Hematopoietic multipotent progenitor cell treated with erythropoietin and hydrocortisone succinate and interleukin-3 and kit ligand, for 15 days (in vitro differentiated cells): ENCODE data around the gene SUMO4.
"Not testable (repeated sequence)": the region's sequence is repeated elsewhere in the genome, so short reads cannot be mapped to it uniquely, and the experiment has no call there.

Experiments used
- DNase-seq: peaks from one replicate; pipeline ENCODE4 v3.0.0-alpha.2; 2015; ENCODE audit warnings: low spot score

SUMO4 gene

GRCh38 chr6:149431905-149432775 is 32.1 kb downstream of the SUMO4 start:
- peak; percentile 83 for DNase-seq

GRCh38 chr6:149433405-149433804 is 33.3 kb downstream of the SUMO4 start:
- DNase-seq, result no peak

GRCh38 chr6:149433881-149434280 is 33.8 kb downstream of the SUMO4 start:
- no peak for DNase-seq

- no peak for DNase-seq
Observed at GRCh38 chr6:149435919-149436586, 36.0 kb downstream of the SUMO4 start.

GRCh38 chr6:149436647-149437046 is 36.6 kb downstream of the SUMO4 start:
- no peak for DNase-seq

DNA sequence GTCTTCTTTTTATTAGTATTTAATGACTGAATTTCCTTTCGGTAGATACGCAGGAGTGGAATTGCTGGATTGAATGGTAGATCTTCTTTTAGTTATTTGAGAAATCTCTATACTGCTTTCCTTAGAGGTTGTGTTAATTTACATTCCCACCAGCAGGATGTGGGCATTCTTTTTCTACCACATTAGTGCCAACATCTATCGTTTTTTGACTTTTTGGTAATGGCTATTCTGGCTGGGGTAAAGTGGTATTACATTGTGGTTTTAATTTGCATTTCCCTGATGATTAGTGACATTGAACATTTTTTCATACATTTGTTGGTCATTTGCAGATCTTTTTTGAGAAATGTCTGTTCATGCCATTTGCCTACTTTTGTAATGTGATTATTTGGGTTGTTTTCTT is 37.1 kb downstream of the SUMO4 start:
- DNase-seq, result no peak

DNA sequence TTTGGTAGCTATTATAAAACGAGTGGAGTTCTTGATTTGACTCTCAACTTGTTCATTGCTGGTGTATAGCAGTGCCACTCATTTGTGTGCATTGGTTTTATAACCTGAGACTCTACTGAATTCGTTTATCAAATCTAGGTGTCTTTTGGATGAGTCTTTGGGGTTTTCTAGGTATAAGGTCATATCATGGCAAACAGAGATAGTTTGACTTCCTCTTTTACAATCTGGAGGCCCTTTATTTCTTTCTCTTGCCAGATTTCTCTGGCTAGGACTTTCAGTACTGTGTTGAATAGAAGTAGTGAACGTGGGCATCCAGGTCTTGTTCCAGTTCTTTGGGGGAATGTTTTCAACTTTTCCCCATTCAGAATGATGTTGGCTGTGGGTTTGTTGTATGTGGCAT is 38.8 kb downstream of the SUMO4 start:
- no peak for DNase-seq

GRCh38 chr6:149439626-149440025 is 39.6 kb downstream of the SUMO4 start:
- no peak for DNase-seq

DNA sequence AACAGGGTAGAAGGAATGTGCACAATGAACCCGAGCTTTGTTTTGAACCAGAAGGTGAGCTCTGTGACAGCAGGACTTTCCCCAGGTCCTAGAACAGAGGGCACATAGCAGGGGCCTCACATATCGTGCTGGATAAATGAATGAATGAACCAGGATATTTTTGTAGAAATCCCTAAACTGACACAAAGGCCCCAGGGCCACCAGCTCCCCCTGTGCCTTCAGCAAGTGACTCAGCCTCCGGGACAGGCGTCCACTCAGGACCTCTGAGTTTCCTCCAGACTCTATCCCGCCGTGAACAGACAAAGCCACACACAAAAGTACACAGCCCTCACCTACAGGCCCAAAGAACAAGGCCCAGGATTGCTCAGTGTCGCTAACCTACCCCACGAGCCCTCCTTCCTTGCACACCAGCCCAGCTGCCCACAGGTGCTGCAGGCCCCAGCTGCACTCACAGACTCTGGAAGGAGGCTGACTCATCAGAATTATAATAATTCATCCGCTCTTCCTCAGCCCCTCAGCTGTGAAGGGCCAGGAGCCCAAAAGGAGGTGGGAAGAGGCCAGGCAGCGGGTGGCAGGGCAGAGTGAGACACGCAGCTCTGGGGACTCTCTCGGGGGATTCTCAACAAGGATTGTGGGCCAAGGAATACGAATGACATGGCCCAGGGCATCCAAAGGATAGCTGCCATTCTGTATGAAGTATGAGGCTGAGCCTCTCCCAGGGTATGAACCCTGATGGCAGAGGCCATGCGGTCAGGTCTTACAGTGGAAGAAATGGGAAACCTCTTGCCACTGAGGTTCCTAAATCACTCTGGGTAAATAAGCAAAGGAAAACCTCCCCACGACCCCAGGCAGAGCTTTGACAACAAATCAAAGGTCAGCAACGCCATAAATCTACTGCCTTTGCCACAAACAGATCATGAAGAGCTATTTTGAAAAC is 40.9 kb downstream of the SUMO4 start:
- no peak for DNase-seq

DNA sequence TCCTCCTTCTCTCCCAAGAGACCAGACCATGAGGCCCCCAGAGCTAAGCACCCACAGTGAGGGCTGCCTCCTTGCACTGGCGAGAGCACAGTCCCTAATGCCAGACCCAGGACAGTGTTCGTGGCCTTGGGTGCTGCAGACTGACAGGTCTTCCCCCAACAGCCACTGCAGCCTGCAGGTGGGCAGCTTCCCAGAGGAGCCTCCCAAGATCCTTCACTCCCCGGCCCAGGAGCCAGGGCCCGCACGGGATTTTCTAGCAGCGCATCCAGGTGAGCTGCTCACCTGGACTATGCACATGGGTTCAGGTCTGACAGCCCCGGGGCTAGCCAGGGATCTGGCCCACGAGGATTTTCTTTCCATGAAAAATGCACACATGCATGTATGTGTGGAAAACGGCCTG is 41.7 kb downstream of the SUMO4 start:
- DNase-seq, result no peak

GRCh38 chr6:149443411-149444181 is 43.5 kb downstream of the SUMO4 start:
- no peak for DNase-seq

DNA sequence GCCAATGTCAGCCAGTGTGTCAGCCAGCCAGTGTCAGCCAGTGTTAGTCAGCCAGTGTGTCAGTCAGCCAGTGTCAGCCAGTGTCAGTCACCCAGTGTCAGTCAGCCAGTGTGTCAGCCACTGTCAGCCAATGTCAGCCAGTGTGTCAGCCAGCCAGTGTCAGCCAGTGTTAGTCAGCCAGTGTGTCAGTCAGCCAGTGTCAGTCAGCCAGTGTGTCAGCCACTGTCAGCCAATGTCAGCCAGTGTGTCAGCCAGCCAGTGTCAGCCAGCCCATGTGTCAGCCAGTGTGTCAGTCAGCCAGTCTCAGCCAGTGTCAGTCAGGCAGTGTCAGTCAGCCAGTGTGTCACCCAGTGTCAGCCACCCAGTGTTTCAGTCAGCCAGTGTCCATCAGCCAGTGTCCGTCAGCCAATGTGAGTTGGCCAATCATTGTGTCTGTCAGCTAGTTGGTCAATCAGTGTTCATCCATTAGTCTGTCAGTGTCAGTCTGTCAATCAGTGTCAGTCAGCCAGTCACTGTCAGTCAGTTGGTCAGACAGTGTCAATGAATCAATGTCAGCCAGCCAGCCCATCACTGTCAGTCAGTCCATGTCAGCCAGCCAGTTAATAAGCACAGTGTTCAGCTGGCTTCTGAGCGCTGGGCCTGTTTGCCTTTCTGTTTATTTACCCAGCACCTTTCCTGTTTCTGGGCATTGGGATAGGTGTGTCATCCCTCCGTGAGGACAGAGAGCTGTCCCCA is 44.5 kb downstream of the SUMO4 start:
- not testable (repeated sequence) for DNase-seq

DNA sequence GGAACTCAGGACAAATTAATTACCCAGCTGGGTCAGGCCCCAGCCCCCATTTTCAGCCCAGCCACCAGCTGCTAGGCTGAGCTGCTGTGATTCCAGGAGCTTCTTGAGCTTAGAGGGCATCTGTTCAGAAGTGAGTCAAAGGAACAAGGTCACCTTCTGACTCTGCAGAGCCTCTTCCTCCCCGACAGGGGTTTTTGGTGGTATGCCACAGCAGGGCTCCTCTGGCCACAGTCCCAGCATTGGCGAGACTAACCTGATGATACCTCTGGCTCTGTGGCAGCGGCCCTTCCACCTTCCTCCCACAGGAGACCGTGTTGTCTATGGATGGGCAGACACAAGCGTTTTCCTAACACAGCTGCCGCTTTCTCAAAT is 45.0 kb downstream of the SUMO4 start:
- no peak for DNase-seq

- DNase-seq, result no peak
Observed at GRCh38 chr6:149445573-149445972, 45.5 kb downstream of the SUMO4 start.

GRCh38 chr6:149446791-149447376 is 46.8 kb downstream of the SUMO4 start:
- no peak for DNase-seq

- DNase-seq, result no peak
Observed at GRCh38 chr6:149448821-149449453, 48.9 kb downstream of the SUMO4 start.

DNA sequence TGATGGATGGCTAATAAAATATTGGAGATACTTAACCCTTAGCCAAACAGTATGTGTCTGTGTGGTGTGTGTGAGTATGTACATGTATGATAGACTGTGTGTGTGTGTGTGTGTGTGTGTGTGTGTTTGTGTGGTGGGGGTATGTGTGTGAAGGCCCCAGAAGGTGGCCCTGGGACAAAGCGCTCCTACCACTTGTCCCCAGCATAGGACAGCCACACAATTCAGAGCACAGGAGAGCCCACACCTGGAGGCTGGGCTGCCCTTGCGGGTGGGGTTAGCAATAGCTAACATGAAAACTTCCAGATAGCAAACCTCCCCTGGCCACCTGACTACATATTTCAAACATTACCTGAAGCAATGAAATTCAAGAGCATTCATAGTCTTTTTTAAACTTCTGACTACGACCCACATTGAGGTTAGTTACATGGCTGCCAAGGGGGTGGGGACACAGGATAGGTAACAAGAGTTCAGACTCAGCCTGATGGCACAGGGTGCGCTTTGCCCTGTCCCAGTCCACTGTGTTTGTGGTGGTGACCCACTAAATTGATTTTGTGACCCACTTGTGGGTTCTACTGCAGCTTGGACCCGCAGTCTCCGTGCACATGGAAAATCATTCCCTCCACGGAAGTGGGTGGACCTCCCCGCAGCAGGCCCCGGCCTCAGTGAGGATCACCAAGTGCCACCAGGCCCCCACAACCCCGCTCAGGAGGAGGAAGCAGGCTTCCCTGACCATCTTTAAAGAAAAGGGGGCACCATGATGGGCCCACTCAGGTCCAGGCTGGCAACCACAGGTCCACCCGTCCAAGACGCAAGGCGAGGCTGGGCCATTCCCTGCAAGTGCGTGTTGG is 50.0 kb downstream of the SUMO4 start:
- DNase-seq, result no peak
